GM21360 (cell line): ENCODE measurements around the gene DNAJC28.
"Not testable (repeated sequence)": the region's sequence is repeated elsewhere in the genome, so short reads cannot be mapped to it uniquely, and the experiment has no call there.

Experiments used
- ATAC-seq: cut with Tn5 transposase; IDR thresholded peaks from one replicate; pipeline ENCODE4 v1.9.1; 2021; ENCODE audit warnings: mild to moderate bottlenecking, moderate library complexity; ENCODE audit not compliant: unreplicated experiment

Gene DNAJC28

GRCh38 chr21:33481314-33481943, 10.1 kb downstream of the DNAJC28 start:
- no peak for ATAC-seq

GRCh38 chr21:33480481-33481103, 10.9 kb downstream of the DNAJC28 start:
- ATAC-seq: no peak

GRCh38 chr21:33479679-33480480, 11.6 kb downstream of the DNAJC28 start, which contains the start of gene TMEM50B:
Gene TMEM50B (minus strand): TSS chr21:33479974. CDS start chr21:33468885, 11,089 bp downstream.
- peak; percentile 92 for ATAC-seq

- ATAC-seq: peak; percentile 17
These were observed 12.4 kb downstream of the DNAJC28 start for GRCh38 chr21:33478935-33479678.

GRCh38 chr21:33478182-33478581, 13.3 kb downstream of the DNAJC28 start:
- ATAC-seq: no peak

- ATAC-seq: no peak
These were observed 14.4 kb downstream of the DNAJC28 start for GRCh38 chr21:33477066-33477465.

- no peak for ATAC-seq
These were observed 18.2 kb downstream of the DNAJC28 start for GRCh38 chr21:33473344-33473743.

GRCh38 chr21:33470701-33471100, 20.8 kb downstream of the DNAJC28 start:
- ATAC-seq: no peak

- not testable (repeated sequence) for ATAC-seq
These were observed 22.3 kb downstream of the DNAJC28 start for GRCh38 chr21:33469183-33469582.

- no peak for ATAC-seq
These were observed 29.8 kb downstream of the DNAJC28 start for GRCh38 chr21:33461538-33462250.

GRCh38 chr21:33458861-33459260, 32.7 kb downstream of the DNAJC28 start:
- ATAC-seq: no peak

- no peak for ATAC-seq
These were observed 35.6 kb downstream of the DNAJC28 start for GRCh38 chr21:33455686-33456446.

GRCh38 chr21:33452362-33452761, 39.2 kb downstream of the DNAJC28 start:
- ATAC-seq: no peak

- ATAC-seq: no peak
These were observed 39.9 kb downstream of the DNAJC28 start for GRCh38 chr21:33451634-33452071.

- ATAC-seq: no peak
These were observed 41.9 kb downstream of the DNAJC28 start for GRCh38 chr21:33449616-33450015.

GRCh38 chr21:33446620-33447019, 44.9 kb downstream of the DNAJC28 start:
- ATAC-seq: not testable (repeated sequence)

GRCh38 chr21:33444499-33444898, 47.0 kb downstream of the DNAJC28 start:
- ATAC-seq: no peak

GRCh38 chr21:33443194-33443593, 48.3 kb downstream of the DNAJC28 start:
- no peak for ATAC-seq
